CD14-positive monocyte (primary cell): ENCODE measurements around the gene EIF1. TPM values are rescaled to one million over a fixed set of nuclear protein-coding genes. Genes with fewer than 3 reads are reported as not detected.

Source experiments
- DNase-seq, 3 donors: peaks; one replicate each; pipeline ENCODE4 v3.0.0-alpha.2; 2011 to 2022
- H2AFZ ChIP-seq: 2 replicates; pipeline ENCODE4 v1.6.0; 2012; ENCODE audit warnings: mild to moderate bottlenecking, low read depth, low read length, inconsistent platforms; ENCODE audit not compliant: insufficient read depth, poor library complexity, severe bottlenecking
- H3K27ac ChIP-seq, 2 donors: 1 replicate in 1 of 2; 2 replicates in 1 of 2; pipeline ENCODE4 v1.5.1; 2012 to 2013; ENCODE audit warnings: low read length in 2 of 2, control low read depth in 1 of 2, inconsistent platforms in 1 of 2, low read depth in 1 of 2, mild to moderate bottlenecking in 1 of 2
- H3K27me3 ChIP-seq, 2 donors: one replicate each; pipeline versions ENCODE4 v1.6.0 to v1.6.1; 2011 to 2013; ENCODE audit warnings: low read length in 2 of 2; ENCODE audit not compliant: control insufficient read depth in 2 of 2, insufficient read depth in 2 of 2
- H3K36me3 ChIP-seq, 2 donors: replicated peaks in 1 of 2; 1 replicate in 1 of 2; 2 replicates in 1 of 2; pipeline versions ENCODE4 v1.5.1 to v1.6.1; 2012 to 2013; ENCODE audit warnings: low read length in 2 of 2, control low read depth in 1 of 2, inconsistent platforms in 1 of 2, mild to moderate bottlenecking in 1 of 2; ENCODE audit not compliant: insufficient read depth in 2 of 2, control insufficient read depth in 1 of 2
- H3K4me1 ChIP-seq, 2 donors: 1 replicate in 1 of 2; 2 replicates in 1 of 2; pipeline versions ENCODE4 v1.5.1 to v1.6.1; 2012 to 2013; ENCODE audit warnings: low read length in 2 of 2, control low read depth in 1 of 2, inconsistent platforms in 1 of 2, mild to moderate bottlenecking in 1 of 2, moderate library complexity in 1 of 2; ENCODE audit not compliant: insufficient read depth in 2 of 2, control insufficient read depth in 1 of 2
- H3K4me2 ChIP-seq: replicated peaks from 2 replicates; pipeline ENCODE3; 2012; ENCODE audit warnings: low read length, moderate library complexity, mild to moderate bottlenecking; ENCODE audit not compliant: poor library complexity, severe bottlenecking; ENCODE audit errors: extremely low read depth
- H3K4me3 ChIP-seq, 3 experiments: fragments of 200-600 bp in 1 of 3; sonication (generic) in 1 of 3; replicated peaks in 1 of 3; 1 replicate in 2 of 3; 2 replicates in 1 of 3; pipeline ENCODE4 v1.5.1; 2011 to 2013; ENCODE audit warnings: low read length in 3 of 3, mild to moderate bottlenecking in 3 of 3, control low read depth in 2 of 3, low read depth in 2 of 3, inconsistent platforms in 1 of 3, moderate library complexity in 1 of 3
- H3K79me2 ChIP-seq: 2 replicates; pipeline ENCODE4 v1.6.0; 2012; ENCODE audit warnings: mild to moderate bottlenecking, control low read depth, inconsistent platforms, low read length, moderate library complexity; ENCODE audit not compliant: insufficient read depth
- H3K9ac ChIP-seq: 2 replicates; pipeline ENCODE4 v1.6.0; 2017; ENCODE audit warnings: low read length, mild to moderate bottlenecking; ENCODE audit not compliant: insufficient read depth, poor library complexity, severe bottlenecking
- H3K9me3 ChIP-seq, 2 donors: replicated peaks in 1 of 2; 1 replicate in 1 of 2; 2 replicates in 1 of 2; pipeline versions ENCODE4 v1.5.1 to v1.6.1; 2012 to 2013; ENCODE audit warnings: low read length in 2 of 2, control low read depth in 1 of 2; ENCODE audit not compliant: control insufficient read depth in 1 of 2, insufficient read depth in 1 of 2
- H4K20me1 ChIP-seq: 2 replicates; pipeline ENCODE4 v1.6.0; 2012; ENCODE audit warnings: mild to moderate bottlenecking, low read length, control low read depth, moderate library complexity; ENCODE audit not compliant: insufficient read depth
- H3K27ac Mint-ChIP-seq, 7 donors: one replicate each; pipeline ENCODE4 v1.8.0; 2020; ENCODE audit warnings: mild to moderate bottlenecking in 7 of 7, mixed read lengths in 7 of 7, moderate library complexity in 6 of 7, inconsistent platforms in 2 of 7
- H3K27me3 Mint-ChIP-seq, 3 donors: one replicate each; pipeline ENCODE4 v1.8.0; 2021 to 2022; ENCODE audit warnings: low read depth in 3 of 3, mild to moderate bottlenecking in 3 of 3, mixed read lengths in 3 of 3, moderate library complexity in 3 of 3, inconsistent platforms in 1 of 3
- H3K36me3 Mint-ChIP-seq, 2 donors: one replicate each; pipeline ENCODE4 v1.8.0; 2020; ENCODE audit warnings: mixed read lengths in 2 of 2, inconsistent platforms in 1 of 2, mild to moderate bottlenecking in 1 of 2
- H3K4me1 Mint-ChIP-seq: one replicate; pipeline ENCODE4 v1.8.0; 2020; ENCODE audit warnings: mild to moderate bottlenecking, mixed read lengths
- H3K4me3 Mint-ChIP-seq, 2 donors: one replicate each; pipeline ENCODE4 v1.8.0; 2020; ENCODE audit warnings: mild to moderate bottlenecking in 2 of 2, mixed read lengths in 2 of 2, moderate library complexity in 1 of 2
- H3K9me3 Mint-ChIP-seq, 7 donors: one replicate each; pipeline ENCODE4 v1.8.0; 2020 to 2022; ENCODE audit warnings: mixed read lengths in 7 of 7, mild to moderate bottlenecking in 6 of 7, moderate library complexity in 6 of 7, inconsistent platforms in 2 of 7
- CTCF ChIP-seq: fragments of 200-600 bp; IDR thresholded peaks from one replicate; pipeline ENCODE4 v1.8.0; 2022; ENCODE audit warnings: antibody characterized with exemption, mild to moderate bottlenecking
- WGBS: methylation state at CpG from one replicate; pipeline ENCODE4 v1.1.5; 2013; ENCODE audit warnings: missing lambda C conversion rate; ENCODE audit not compliant: insufficient coverage; 5-methylcytosine and 5-hydroxymethylcytosine counted together
- intact Hi-C, 2 donors: fragments of 100-400 bp; cut with micrococcal nuclease; formaldehyde crosslinking; loops; one replicate each; pipeline versions ENCODE4 v1.15.0 to v1.15.1; 2023
- polyA plus RNA-seq, 3 donors: library from polyadenylated mRNA; depleted of rRNA in 1 of 3; unstranded in 2 of 3; stranded (reverse) in 1 of 3; fragments of 300-500 nt in 2 of 3; fragments of >200 nt in 1 of 3; fragmentation: Illumina TruSeq in 2 of 3; gene quantifications; 1 replicate in 2 of 3; 2 replicates in 1 of 3; pipeline ENCODE4 v1.2.3, GENCODE V29; 2012 to 2021
- small RNA-seq: library from RNA; depleted of rRNA; stranded (forward); fragments of <200 nt; gene quantifications from one replicate; pipeline ENCODE3, GENCODE V24; 2012; ENCODE audit warnings: low read depth; ENCODE audit not compliant: insufficient read length

Gene EIF1
- polyA plus RNA-seq, 3 donors, result 1,176 to 1,536 (median 1,425) TPM

- no peak for TF ChIP-seq CTCF
- Histone ChIP-seq H2AFZ (no peak overlapping the region), H3K79me2 (no peaks in the 10 kb centered on the region), H3K9ac (no peak overlapping the region), H4K20me1 (no peaks in the 10 kb centered on the region), H3K4me3 (no peak overlapping the region), H3K9me3 (no peaks in the 10 kb centered on the region), H3K4me2 (no peak overlapping the region), H3K36me3 (no peaks in the 10 kb centered on the region), H3K27me3 (peaks cover 0 to 5% of the 10 kb centered on the region in 2 donors), H3K4me1 (no peaks in the 10 kb centered on the region), H3K27ac (no peak overlapping the region)
- intact Hi-C loops, result no loop called here
- Mint-ChIP-seq H3K27me3 (peaks cover 10 to 17% (median 15%) of the 10 kb centered on the region in 3 donors), H3K4me1 (no peaks in the 10 kb centered on the region), H3K9me3 (peaks cover 0 to 1% (median 0%) of the 10 kb centered on the region in 7 donors), H3K27ac (no peak overlapping the region), H3K36me3 (no peaks in the 10 kb centered on the region), H3K4me3 (no peak overlapping the region)
- WGBS, result 90% methylated on average over 7 of the region's 9 CpGs
- DNase-seq, result no peak
Measured at GRCh38 chr17:41741709-41742108, 53.0 kb downstream of the EIF1 start.

Small RNA genes within 50 kb of the gene (small RNA-seq; reads per million reads assigned to genes)
- not detected for gene RN7SL399P
- gene RNA5SP442, result not detected

Other genes starting within 250 kb of the EIF1 start
- not detected for gene KRT38, start 247.9 kb upstream of the EIF1 start, polyA plus RNA-seq
- gene KRT32, start 221.5 kb upstream of the EIF1 start, polyA plus RNA-seq, result not detected
- not detected for gene KRT35, start 207.7 kb upstream of the EIF1 start, polyA plus RNA-seq
- under 1 TPM; 0.24 to 0.87 (median 0.25) TPM for gene KRT36, start 199.0 kb upstream of the EIF1 start, polyA plus RNA-seq
- gene KRT13, start 183.3 kb upstream of the EIF1 start, polyA plus RNA-seq, result not detected
- gene KRT15, start 170.0 kb upstream of the EIF1 start, polyA plus RNA-seq, result under 1 TPM in 1 of 3 donors, not detected in 2; 0.03 TPM
- not detected for gene KRT19, start 160.6 kb upstream of the EIF1 start, polyA plus RNA-seq
- not detected for gene KRT9, start 116.8 kb upstream of the EIF1 start, polyA plus RNA-seq
- not detected for gene KRT14, start 102.0 kb upstream of the EIF1 start, polyA plus RNA-seq
- not detected for gene KRT16, start 76.1 kb upstream of the EIF1 start, polyA plus RNA-seq
- gene KRT17, start 64.3 kb upstream of the EIF1 start, polyA plus RNA-seq, result under 1 TPM in 1 of 3 donors, not detected in 2; 0.49 TPM
- gene GAST, start 23.4 kb downstream of the EIF1 start, polyA plus RNA-seq, result not detected
- not detected for gene HAP1, start 45.8 kb downstream of the EIF1 start, polyA plus RNA-seq
- 10 to 100 TPM; 14.0 to 22.1 (median 15.4) TPM for gene JUP, start 97.8 kb downstream of the EIF1 start, polyA plus RNA-seq
- under 1 TPM; 0.13 to 0.46 (median 0.16) TPM for gene P3H4, start 123.1 kb downstream of the EIF1 start, polyA plus RNA-seq
- gene FKBP10, start 124.1 kb downstream of the EIF1 start, polyA plus RNA-seq, result not detected
- 10 to 100 TPM; 11.5 to 14.2 (median 13.5) TPM for gene NT5C3B, start 147.3 kb downstream of the EIF1 start, polyA plus RNA-seq
- under 1 TPM in 1 of 3 donors, not detected in 2; 0.15 TPM for gene KLHL10, start 148.9 kb downstream of the EIF1 start, polyA plus RNA-seq
- 1 to 10 TPM; 3.0 to 4.1 (median 3.4) TPM for gene KLHL11, start 176.5 kb downstream of the EIF1 start, polyA plus RNA-seq
- gene ACLY, start 230.1 kb downstream of the EIF1 start, polyA plus RNA-seq, result 10 to 100 TPM; 41.0 to 48.3 (median 45.1) TPM
- under 1 TPM; 0.04 to 0.28 (median 0.23) TPM for gene ODAD4, start 241.7 kb downstream of the EIF1 start, polyA plus RNA-seq